OCI-M2 (cell line): ENCODE data around the gene ZNF692.
A peak's percentile ranks its signal among the peaks of the same experiment; 100 is the strongest.

Source experiments
- DNase-seq: peaks from one replicate; lab custom pipeline; 2025; ENCODE audit not compliant: unreplicated experiment; lab: John Stamatoyannopoulos, UW

Gene ZNF692

GRCh38 chr1:248881261-248881660 lies 22.4 kb upstream of the ZNF692 start:
- no peak for DNase-seq

DNA sequence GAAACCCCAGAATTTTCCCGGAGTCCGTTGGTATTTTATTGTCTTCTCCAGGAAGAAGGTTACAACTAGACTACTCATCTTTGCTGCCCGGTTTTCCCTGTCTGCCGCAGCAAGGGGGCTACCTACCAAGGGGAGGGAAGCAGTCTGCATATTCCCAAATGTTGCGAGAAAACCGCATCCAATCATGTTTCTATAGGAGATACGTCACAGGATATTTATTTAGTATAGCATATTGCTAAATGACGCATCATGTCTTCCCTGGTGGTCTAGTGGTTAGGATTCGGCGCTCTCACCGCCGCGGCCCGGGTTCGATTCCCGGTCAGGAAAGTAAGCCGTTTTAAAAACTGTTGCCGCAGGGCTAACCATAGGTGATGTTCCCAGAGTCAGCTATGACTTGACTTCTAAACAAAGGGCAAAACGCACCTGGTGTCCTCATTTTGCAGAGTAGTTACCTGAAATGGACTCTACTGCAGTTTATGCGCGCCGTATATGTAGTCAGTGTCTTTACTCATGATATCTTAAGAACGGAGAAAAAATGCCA lies 15.2 kb upstream of the ZNF692 start:
- DNase-seq = peak; percentile 95

- peak; percentile 96 for DNase-seq
Observed at GRCh38 chr1:248873409-248873992, 14.6 kb upstream of the ZNF692 start.

- no peak for DNase-seq
Observed at GRCh38 chr1:248872752-248873408, 14.0 kb upstream of the ZNF692 start.

- no peak for DNase-seq
Observed at GRCh38 chr1:248871837-248872401, 13.0 kb upstream of the ZNF692 start.

DNA sequence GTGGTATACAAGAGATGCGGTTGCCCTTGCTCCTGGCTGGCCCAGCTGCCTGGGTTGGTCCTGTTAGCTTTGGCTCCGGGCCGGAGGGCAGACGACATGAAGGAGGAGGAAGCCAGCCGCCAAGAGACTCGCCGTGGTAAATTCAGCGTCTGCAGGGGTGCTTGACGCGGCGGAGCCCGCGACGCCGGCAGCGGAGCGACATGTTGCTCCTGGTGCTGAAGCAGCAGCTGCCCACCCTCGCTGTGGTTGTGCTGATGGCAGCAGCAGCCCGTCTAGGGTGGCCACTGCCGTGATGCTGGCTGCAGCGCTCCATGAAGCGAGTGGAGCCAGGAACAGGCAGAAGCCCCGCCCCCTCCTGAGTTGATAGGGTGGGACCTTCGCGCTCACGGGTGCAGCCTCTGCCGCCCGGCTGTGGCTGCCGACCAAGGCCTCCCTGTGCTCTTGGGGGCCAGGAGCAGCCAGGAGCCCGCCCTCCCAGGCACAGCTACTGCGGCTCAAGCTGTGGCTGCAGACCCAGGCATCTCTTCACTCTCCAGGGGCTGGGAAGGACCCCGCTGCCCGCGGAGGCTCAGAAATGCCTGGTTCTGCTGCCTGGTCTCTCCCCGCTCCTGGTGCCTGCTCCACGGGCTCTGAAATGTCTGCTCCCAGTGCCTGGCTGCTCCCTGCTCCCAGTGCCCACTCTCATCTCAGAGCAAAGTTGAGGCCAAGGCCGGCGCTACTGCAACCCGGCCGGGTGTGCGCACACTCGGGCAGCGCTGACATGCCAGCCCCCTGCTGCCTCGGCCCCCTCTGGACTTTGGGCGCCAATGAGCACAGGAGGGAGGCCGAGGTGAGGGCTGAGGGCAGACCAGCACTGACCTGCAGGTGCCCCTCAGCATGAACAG lies 4.4 kb upstream of the ZNF692 start:
- DNase-seq = no peak

DNA sequence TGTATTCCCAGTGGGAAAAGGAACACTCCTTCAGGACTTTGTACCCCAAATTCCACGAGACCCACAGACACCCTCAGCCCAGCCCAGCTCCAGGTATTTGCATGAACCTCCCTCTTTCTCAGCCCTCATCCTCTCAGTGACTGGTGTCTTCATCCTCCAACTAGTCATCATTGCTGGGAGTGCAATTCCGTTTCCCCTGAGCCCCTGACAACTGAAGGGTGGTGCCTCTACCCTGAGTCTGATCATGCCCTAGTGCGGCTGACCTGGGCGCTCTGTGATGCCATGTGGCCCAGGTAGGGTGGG lies 3.8 kb upstream of the ZNF692 start:
- no peak for DNase-seq

DNA sequence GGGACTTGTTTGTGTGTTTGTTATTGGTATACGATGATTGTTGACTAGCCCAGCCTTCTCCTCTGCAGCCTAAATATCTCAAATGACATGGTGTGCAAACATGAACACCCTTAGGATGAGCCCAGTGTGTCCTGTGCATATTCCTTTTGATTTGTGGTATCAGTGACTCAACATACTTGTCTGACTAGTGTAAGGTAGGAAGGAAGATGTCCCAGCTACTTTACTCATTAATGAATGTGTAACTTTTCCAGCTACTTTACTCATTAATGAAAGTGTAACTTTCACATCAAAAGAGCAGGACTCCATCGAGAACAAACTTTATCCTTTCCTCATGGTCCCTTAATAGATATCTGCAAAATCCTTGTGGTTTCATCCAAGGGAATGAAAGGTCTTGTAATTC lies 2.7 kb upstream of the ZNF692 start:
- no peak for DNase-seq

DNA sequence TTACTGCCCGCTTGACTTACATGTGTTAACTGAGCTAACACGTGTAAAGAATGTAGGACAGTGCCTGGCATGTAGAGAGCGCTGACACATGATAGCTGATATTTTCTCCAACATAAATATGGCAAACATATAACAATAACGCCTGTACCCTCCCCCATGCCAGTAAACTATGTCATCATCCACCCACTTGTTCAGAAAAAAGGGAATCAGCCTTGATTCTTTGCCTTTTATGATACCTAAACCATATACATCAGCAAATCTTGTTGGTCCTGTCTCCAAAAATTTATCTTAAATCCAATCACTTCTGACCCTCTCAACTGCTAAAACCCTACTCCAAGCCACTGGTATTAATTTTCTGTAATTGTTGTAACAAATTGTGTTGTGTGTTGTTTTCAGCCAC lies 1.1 kb upstream of the ZNF692 start:
- DNase-seq = no peak

- no peak for DNase-seq
Observed at GRCh38 chr1:248858096-248858890, 592 bp downstream of the ZNF692 start.

GRCh38 chr1:248857749-248858095 lies 1.2 kb downstream of the ZNF692 start:
- no peak for DNase-seq

DNA sequence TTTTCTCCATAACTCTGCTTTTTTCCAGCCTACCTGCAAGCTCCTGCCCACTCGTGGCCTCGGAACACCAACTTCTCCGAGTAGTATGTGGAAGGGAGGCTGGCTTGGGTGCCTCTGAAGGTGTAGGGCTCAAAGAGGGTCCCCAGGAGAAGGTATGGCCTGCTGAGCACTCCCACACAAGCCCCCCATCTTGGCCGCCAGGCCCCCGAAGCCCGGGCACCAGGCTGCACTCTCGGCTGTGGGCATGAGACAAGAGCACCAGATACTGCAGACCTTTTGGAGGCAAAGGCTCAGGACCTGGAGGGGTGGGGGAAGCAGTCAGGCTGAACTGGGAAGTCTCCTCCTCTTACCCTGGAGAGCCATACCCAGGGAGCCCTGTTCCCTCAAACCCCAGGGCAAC lies 1.7 kb downstream of the ZNF692 start:
- DNase-seq = no peak

- no peak for DNase-seq
Observed at GRCh38 chr1:248856176-248856575, 2.7 kb downstream of the ZNF692 start.

DNA sequence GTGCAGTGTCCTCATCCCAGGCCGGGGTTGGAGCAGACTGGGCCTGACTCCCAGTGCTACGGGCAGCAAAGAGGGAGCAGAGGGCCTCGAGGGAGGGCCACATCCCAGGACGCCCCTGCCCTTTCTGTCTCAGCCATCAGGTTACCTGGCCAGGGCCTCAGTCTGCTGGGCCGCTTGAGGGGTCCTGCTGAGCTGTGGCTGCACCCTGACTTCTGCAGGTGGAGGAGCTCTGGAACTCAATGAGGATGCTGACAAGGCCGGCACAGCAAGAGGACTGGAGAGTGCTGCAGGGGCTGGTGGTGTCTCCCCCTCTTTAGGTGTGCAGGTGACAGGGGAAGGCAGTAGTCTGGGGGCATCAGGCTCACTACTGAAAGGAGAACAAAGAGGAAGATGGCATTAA lies 3.3 kb downstream of the ZNF692 start:
- no peak for DNase-seq

GRCh38 chr1:248853663-248854375 lies 5.1 kb downstream of the ZNF692 start:
- DNase-seq = no peak

GRCh38 chr1:248852481-248853405 lies 6.1 kb downstream of the ZNF692 start:
- DNase-seq = no peak

- no peak for DNase-seq
Observed at GRCh38 chr1:248851390-248851789, 7.5 kb downstream of the ZNF692 start.

DNA sequence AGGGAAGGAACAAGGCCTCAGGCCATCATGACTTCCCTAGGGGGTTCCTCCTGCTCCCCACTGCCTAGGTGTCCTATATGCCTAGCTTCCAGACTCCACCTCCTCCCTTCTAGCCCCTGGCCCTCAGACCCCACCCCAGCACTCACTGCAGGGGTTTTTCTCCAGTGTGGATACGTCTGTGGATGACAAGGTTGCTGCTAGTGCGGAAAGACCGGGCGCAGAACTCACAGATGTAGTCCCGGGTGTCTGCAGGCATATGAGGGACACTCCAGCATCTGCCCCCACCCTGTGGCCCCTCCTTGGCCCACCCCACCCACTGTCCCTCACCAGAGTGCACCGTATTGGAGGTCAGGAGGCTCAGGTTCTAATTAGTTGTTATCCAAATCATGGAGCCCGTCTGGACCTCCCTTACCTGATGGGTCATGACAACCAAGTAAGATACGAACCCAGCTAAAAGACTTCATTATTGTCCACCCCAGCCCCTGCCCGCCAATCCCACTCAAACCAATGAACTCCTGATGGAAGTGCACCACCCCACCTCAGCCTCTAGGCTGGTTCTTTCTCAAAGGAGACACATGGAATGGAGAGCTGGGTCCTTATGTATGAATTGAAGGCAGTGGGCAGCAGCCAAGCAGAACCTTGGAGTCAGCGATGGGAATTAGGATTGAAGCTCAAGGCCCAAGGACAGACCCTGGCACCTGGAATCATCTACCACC lies 8.2 kb downstream of the ZNF692 start:
- DNase-seq = no peak

- DNase-seq = no peak
Observed at GRCh38 chr1:248850124-248850523, 8.8 kb downstream of the ZNF692 start.
